Liver (tissue), 3 donors: ENCODE results near the gene DAND5.

Experiments
- EGR1 ChIP-seq, 2 donors: IDR thresholded peaks; 2 replicates each; pipeline ENCODE4 v1.6.1; 2016 to 2018; ENCODE audit warnings: antibody characterized with exemption in 2 of 2, low read depth in 2 of 2
- GABPA ChIP-seq, 2 donors: IDR thresholded peaks in 1 of 2; conservative IDR thresholded peaks in 1 of 2; 2 replicates each; pipeline ENCODE4 v1.6.1; 2016; ENCODE audit warnings: antibody characterized with exemption in 2 of 2, mild to moderate bottlenecking in 1 of 2, moderate library complexity in 1 of 2
- HNF4G ChIP-seq: IDR thresholded peaks from 2 replicates; pipeline ENCODE4 v1.6.1; 2016; ENCODE audit warnings: antibody characterized with exemption
- JUND ChIP-seq, 2 donors: IDR thresholded peaks; 2 replicates each; pipeline ENCODE4 v1.6.1; 2016; ENCODE audit warnings: antibody characterized with exemption in 2 of 2
- RAD21 ChIP-seq, 2 donors: IDR thresholded peaks; 2 replicates each; pipeline ENCODE4 v1.6.1; 2016; ENCODE audit warnings: antibody characterized with exemption in 2 of 2, mild to moderate bottlenecking in 2 of 2
- RXRA ChIP-seq, 2 donors: IDR thresholded peaks; 2 replicates each; pipeline ENCODE4 v1.6.1; 2017 to 2018; ENCODE audit warnings: antibody characterized with exemption in 2 of 2, mild to moderate bottlenecking in 1 of 2
- SP1 ChIP-seq: IDR thresholded peaks from 2 replicates; pipeline ENCODE4 v1.6.1; 2018; ENCODE audit warnings: antibody characterized with exemption, mild to moderate bottlenecking
- TAF1 ChIP-seq: conservative IDR thresholded peaks from 2 replicates; pipeline ENCODE4 v1.6.1; 2016; ENCODE audit warnings: antibody characterized with exemption, mild to moderate bottlenecking
- YY1 ChIP-seq: IDR thresholded peaks from 2 replicates; pipeline ENCODE4 v1.6.1; 2016; ENCODE audit warnings: antibody characterized with exemption, mild to moderate bottlenecking
- TF ChIP-seq, protein P1 (sequence below): fragments of 150-350 bp; IDR thresholded peaks from 2 replicates; pipeline ENCODE4 v1.5.1; 2017; ENCODE audit warnings: improper control_type of control experiment, low read depth, low read length; ENCODE audit not compliant: missing input control
- TF ChIP-seq, protein P2 (sequence below): IDR thresholded peaks from 2 replicates; pipeline ENCODE4 v1.6.1; 2016; ENCODE audit warnings: antibody characterized with exemption, mild to moderate bottlenecking
- TF ChIP-seq, protein P3 (sequence below): IDR thresholded peaks from 2 replicates; pipeline ENCODE4 v1.6.1; 2016; ENCODE audit warnings: antibody characterized with exemption
- donor health status: healthy.
- donor health status: healthy.

DNA sequence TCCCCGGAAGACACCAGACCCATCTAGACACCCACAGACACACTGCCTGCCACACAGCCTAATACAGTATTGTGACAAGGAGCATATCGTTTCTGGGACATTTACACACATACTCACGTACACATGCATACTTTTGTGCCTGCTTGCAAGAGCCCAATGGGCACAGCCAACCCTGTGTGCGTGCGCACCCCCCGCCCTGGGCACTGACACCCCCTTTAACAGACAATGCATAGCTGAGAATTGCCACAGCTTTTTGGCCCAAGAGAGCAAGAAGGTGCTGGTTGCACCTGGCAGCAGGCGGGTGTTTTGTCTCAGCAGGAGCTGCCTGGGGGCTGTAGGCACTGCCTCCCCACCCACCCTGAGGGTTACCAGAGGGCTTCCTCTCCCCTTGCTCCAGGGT, 24.2 kb downstream of the DAND5 start:
- TF ChIP-seq SP1 (no peak), EGR1 (IDR thresholded peaks at IDR 0.05; ENCODE audit: low read depth in 2 of 2) (no peak), JUND (IDR thresholded peaks at IDR 0.05) (no peak), TAF1 (no peak), RAD21 (IDR thresholded peaks at IDR 0.05) (no peak), RXRA (IDR thresholded peaks at IDR 0.05) (no peak), YY1 (no peak), HNF4G (no peak), GABPA (IDR thresholded peaks at IDR 0.05 in 1 of 2, conservative IDR thresholded peaks at IDR 0.05 in 1 of 2) (no peak)
- TF ChIP-seq, protein P1, sequence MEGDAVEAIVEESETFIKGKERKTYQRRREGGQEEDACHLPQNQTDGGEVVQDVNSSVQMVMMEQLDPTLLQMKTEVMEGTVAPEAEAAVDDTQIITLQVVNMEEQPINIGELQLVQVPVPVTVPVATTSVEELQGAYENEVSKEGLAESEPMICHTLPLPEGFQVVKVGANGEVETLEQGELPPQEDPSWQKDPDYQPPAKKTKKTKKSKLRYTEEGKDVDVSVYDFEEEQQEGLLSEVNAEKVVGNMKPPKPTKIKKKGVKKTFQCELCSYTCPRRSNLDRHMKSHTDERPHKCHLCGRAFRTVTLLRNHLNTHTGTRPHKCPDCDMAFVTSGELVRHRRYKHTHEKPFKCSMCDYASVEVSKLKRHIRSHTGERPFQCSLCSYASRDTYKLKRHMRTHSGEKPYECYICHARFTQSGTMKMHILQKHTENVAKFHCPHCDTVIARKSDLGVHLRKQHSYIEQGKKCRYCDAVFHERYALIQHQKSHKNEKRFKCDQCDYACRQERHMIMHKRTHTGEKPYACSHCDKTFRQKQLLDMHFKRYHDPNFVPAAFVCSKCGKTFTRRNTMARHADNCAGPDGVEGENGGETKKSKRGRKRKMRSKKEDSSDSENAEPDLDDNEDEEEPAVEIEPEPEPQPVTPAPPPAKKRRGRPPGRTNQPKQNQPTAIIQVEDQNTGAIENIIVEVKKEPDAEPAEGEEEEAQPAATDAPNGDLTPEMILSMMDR = no peak
- TF ChIP-seq, protein P2, sequence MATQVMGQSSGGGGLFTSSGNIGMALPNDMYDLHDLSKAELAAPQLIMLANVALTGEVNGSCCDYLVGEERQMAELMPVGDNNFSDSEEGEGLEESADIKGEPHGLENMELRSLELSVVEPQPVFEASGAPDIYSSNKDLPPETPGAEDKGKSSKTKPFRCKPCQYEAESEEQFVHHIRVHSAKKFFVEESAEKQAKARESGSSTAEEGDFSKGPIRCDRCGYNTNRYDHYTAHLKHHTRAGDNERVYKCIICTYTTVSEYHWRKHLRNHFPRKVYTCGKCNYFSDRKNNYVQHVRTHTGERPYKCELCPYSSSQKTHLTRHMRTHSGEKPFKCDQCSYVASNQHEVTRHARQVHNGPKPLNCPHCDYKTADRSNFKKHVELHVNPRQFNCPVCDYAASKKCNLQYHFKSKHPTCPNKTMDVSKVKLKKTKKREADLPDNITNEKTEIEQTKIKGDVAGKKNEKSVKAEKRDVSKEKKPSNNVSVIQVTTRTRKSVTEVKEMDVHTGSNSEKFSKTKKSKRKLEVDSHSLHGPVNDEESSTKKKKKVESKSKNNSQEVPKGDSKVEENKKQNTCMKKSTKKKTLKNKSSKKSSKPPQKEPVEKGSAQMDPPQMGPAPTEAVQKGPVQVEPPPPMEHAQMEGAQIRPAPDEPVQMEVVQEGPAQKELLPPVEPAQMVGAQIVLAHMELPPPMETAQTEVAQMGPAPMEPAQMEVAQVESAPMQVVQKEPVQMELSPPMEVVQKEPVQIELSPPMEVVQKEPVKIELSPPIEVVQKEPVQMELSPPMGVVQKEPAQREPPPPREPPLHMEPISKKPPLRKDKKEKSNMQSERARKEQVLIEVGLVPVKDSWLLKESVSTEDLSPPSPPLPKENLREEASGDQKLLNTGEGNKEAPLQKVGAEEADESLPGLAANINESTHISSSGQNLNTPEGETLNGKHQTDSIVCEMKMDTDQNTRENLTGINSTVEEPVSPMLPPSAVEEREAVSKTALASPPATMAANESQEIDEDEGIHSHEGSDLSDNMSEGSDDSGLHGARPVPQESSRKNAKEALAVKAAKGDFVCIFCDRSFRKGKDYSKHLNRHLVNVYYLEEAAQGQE = no peak
- TF ChIP-seq, protein P3, sequence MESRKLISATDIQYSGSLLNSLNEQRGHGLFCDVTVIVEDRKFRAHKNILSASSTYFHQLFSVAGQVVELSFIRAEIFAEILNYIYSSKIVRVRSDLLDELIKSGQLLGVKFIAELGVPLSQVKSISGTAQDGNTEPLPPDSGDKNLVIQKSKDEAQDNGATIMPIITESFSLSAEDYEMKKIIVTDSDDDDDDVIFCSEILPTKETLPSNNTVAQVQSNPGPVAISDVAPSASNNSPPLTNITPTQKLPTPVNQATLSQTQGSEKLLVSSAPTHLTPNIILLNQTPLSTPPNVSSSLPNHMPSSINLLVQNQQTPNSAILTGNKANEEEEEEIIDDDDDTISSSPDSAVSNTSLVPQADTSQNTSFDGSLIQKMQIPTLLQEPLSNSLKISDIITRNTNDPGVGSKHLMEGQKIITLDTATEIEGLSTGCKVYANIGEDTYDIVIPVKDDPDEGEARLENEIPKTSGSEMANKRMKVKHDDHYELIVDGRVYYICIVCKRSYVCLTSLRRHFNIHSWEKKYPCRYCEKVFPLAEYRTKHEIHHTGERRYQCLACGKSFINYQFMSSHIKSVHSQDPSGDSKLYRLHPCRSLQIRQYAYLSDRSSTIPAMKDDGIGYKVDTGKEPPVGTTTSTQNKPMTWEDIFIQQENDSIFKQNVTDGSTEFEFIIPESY = no peak
